Measurements from ENCODE around the gene GRIK4. TPM values are rescaled to one million over a fixed set of nuclear protein-coding genes. Genes with fewer than 3 reads are reported as not detected.

The GRIK4 gene
- total and polyA plus RNA-seq, 2 donors (not counting 3 experiments of a cell fraction or from before 2014, with no cell fraction given), result 0.81 to 1.6 TPM

GRCh38 chr11:120637131-120637530 lies 125.6 kb downstream of the GRIK4 start:
- Histone ChIP-seq H3K4me2 (ENCODE audit: insufficient read depth, low read length) (no peak overlapping the region), H2AFZ (ENCODE audit: low read depth, low read length) (no peak overlapping the region), H3K9me1 (replicated peaks; ENCODE audit: control insufficient read depth, extremely low read depth, insufficient read depth, low read length) (no peaks in the 10 kb centered on the region), H3K9ac (replicated peaks; ENCODE audit: extremely low read depth, insufficient read depth, low read length) (no peak overlapping the region), H3K27ac (ENCODE audit: insufficient read depth, low read depth, low read length) (no peak overlapping the region), H4K20me1 (replicated peaks; ENCODE audit: control insufficient read depth, extremely low read depth, insufficient read depth, low read length) (no peaks in the 10 kb centered on the region), H3K79me2 (ENCODE audit: control insufficient read depth, insufficient read depth, low read length) (no peaks in the 10 kb centered on the region), H3K4me3 (replicated peaks in 1 of 3; ENCODE audit: insufficient read depth in 1 of 3, low read depth in 1 of 3, low read length in 3 of 3) (no peak overlapping the region), H3K36me3 (ENCODE audit: control insufficient read depth in 2 of 2, extremely low read depth in 1 of 2, insufficient read depth in 2 of 2, low read length in 2 of 2) (no peaks in the 10 kb centered on the region), H3K4me1 (ENCODE audit: control insufficient read depth, extremely low read depth, insufficient read depth, low read length) (no peaks in the 10 kb centered on the region), H3K9me3 (replicated peaks; ENCODE audit: control insufficient read depth, insufficient read depth, low read length) (no peaks in the 10 kb centered on the region), H3K27me3 (ENCODE audit: control insufficient read depth in 2 of 2, insufficient read depth in 2 of 2, low read length in 2 of 2) (peaks cover 0 to 1% of the 10 kb centered on the region in 2 experiments)
- ChIA-PET POLR2A (interaction anchor here (0.6 kb wide), 1 partner anchor 212 kb away, joined by 7 read pairs; no protein-coding TSS in a partner anchor), CTCF (interaction anchor here (1.4 kb wide), 1 partner anchor 24 kb away, joined by 3 read pairs; no protein-coding TSS in a partner anchor)
- intact Hi-C loops (cut with micrococcal nuclease) (loop anchor here (5.0 kb wide), 1 partner anchor 125 kb away; the partner anchor contains the start of gene GRIK4), dilution Hi-C loops (cut with MboI; ENCODE audit: extremely low pct_ligation_motif_present, low sequenced_read_pairs) (no loop called here)
- no peak for FAIRE-seq
- no peak for TF ChIP-seq POLR2A (IDR thresholded peaks at IDR 0.05; ENCODE audit: low read depth, low read length)
- TF ChIP-seq CTCF (IDR thresholded peaks at IDR 0.05; ENCODE audit: extremely low read depth in 1 of 2, insufficient read depth in 1 of 2, low read depth in 1 of 2, low read length in 2 of 2), result no peak
- no peak for TF ChIP-seq JUN (IDR thresholded peaks at IDR 0.05; ENCODE audit: borderline replicate concordance, insufficient read depth, insufficient read length, low read depth)
- TF ChIP-seq MYC (IDR thresholded peaks at IDR 0.05; ENCODE audit: low read depth, low read length), result no peak
- no peak for TF ChIP-seq FOS (IDR thresholded peaks at IDR 0.05; ENCODE audit: borderline replicate concordance, insufficient read depth, low read length)
- TF ChIP-seq GATA2 (IDR thresholded peaks at IDR 0.05; ENCODE audit: insufficient read depth, insufficient read length, low read depth, low read length), result no peak
- TF ChIP-seq POLR2AphosphoS5 (IDR thresholded peaks at IDR 0.05; ENCODE audit: insufficient read depth, low read depth, low read length), result no peak
- no peak for TF ChIP-seq EZH2 (IDR thresholded peaks at IDR 0.05; ENCODE audit: borderline replicate concordance, low read depth, low read length, severe bottlenecking)
- no TSS peak for BruUV-seq (replicated peaks)
- DNase-seq (ENCODE audit: low read depth, low spot score), result no peak
